Fibroblast of mammary gland (primary cell): ENCODE data around the gene DEDD2.

Experiments
- DNase-seq: peaks from one replicate; pipeline ENCODE4 v3.0.0-alpha.2; 2010; ENCODE audit warnings: low read depth
- H3K4me3 ChIP-seq: 2 replicates; pipeline ENCODE4 v1.5.1; 2011; ENCODE audit warnings: low read depth, mild to moderate bottlenecking, low read length, moderate library complexity; ENCODE audit not compliant: control insufficient read depth
- TF ChIP-seq, protein P1 (sequence below): conservative IDR thresholded peaks from 2 replicates; pipeline ENCODE4 v1.5.1; 2011; ENCODE audit warnings: low read depth, low read length, inconsistent platforms; ENCODE audit not compliant: control insufficient read depth, insufficient read depth

The DEDD2 gene

DNA sequence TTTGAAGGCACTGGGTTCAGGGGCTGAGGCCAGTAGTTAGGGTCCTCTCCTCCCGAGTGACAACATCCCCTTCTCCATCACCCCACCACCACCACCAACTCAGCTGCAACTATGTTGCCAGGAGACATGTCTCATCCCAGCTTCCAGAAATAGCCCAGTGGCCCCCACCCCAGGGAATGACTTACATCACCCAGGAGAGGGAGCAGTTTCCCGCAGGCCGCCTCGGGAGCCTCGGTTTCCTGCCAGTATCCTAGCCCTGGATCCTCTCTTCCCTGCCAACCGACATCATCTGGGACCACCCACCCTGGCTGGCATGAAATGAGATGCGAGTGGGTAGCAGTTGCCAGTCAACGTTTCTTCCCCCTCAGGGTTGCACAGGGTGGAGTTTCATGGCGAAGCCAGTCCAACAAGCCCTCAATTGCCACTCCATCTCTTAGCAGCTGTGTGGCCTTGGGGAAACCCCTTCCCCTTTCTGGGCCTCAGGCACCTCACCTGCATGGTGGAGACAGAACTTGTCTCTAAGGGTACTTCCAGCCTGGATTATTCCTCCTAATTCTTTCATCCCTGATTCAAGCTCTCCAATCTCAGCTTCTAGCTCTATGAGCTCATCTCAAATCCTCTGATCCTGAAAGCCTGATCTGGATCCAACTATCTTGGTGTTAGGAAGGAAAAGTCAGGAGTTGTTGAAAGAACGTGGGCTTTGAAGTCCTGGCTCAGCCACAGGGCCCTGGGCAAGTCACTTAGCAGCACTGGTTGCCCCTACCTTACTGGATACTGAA, 28.9 kb upstream of the DEDD2 start:
- no peak overlapping the region for H3K4me3 ChIP-seq
- DNase-seq: peak; percentile 85
- TF ChIP-seq, protein P1, sequence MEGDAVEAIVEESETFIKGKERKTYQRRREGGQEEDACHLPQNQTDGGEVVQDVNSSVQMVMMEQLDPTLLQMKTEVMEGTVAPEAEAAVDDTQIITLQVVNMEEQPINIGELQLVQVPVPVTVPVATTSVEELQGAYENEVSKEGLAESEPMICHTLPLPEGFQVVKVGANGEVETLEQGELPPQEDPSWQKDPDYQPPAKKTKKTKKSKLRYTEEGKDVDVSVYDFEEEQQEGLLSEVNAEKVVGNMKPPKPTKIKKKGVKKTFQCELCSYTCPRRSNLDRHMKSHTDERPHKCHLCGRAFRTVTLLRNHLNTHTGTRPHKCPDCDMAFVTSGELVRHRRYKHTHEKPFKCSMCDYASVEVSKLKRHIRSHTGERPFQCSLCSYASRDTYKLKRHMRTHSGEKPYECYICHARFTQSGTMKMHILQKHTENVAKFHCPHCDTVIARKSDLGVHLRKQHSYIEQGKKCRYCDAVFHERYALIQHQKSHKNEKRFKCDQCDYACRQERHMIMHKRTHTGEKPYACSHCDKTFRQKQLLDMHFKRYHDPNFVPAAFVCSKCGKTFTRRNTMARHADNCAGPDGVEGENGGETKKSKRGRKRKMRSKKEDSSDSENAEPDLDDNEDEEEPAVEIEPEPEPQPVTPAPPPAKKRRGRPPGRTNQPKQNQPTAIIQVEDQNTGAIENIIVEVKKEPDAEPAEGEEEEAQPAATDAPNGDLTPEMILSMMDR: peak; percentile 76

- peak overlapping the region; percentile 16 for H3K4me3 ChIP-seq
- TF ChIP-seq, protein P1: no peak
- DNase-seq: no peak
These were observed 27.8 kb upstream of the DEDD2 start for GRCh38 chr19:42245231-42245630.

DNA sequence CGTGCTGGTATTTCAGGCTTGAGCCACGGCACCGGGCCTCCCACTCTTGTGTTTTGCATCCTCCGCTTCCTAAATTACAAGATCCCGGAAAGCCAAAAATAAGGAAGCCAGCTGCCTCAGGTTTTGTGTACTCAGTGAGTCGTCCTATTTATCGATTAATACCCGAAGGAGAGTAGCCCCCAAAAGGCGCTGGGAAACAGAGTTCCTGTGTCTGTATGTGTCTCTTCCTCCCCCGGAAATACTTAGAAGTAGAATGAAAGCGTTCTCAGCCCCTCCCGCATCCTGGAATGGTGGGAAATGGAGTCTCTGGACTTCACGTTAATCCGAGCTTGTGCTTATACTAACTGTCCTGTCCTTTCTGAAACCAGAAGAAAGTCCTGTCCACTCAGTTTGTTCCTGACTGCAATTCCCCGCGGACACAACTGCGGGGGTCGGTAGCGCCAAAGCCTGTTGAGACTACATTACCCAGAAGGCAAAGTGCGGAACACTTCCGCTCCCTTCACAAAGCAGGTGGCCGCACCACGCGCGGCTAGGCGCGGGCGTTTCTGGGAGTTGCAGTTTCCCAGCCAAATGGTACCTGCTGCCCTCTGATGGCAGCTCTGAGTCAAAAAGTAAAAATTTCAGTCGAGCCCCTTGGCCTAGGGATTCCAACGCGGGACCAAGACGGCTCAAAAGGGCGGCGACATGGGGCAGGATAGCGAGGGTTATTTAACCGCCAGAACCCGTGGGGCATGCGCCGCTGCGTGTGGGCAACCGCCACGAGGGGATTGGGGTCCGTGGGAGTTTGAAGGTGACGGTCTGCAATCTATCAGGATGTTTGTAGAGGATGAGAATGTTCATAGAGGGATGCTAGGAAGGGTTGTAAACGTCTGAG, 27.1 kb upstream of the DEDD2 start:
- peak overlapping the region; percentile 88 for H3K4me3 ChIP-seq
- TF ChIP-seq, protein P1: peak; percentile 54
- peak; percentile 92 for DNase-seq

- H3K4me3 ChIP-seq: peak within 1 kb of the TSS; percentile 90
- TF ChIP-seq, protein P1: no peak
- peak; percentile 98 for DNase-seq
These were observed 25.3 kb upstream of the DEDD2 start, which contains the start of gene GSK3A for GRCh38 chr19:42242512-42243409. Gene GSK3A (minus strand): TSS chr19:42242602. CDS start chr19:42242465, 137 bp downstream.

DNA sequence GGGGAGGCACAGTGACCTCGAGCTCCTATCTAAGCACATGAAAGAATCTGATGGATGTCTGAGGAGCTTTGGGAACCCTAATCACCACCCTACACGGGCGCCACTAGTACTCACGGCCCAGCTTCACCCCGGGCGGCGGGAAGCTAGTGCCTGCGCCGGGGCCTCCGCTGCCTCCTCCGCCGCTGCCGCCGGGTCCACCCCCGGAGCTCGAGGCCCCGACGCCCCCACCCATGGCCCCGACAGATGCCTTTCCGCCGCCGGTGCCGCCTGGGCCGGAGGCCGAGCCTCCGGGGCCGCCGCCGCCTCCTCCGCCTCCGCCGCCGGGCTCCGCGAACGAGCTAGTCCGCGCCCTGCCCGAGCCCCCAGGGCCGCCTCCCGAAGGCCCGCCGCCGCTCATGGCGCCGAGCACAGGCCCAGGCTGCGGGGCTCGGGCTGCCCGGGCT, 24.6 kb upstream of the DEDD2 start:
- TF ChIP-seq, protein P1: no peak
- DNase-seq: no peak
- H3K4me3 ChIP-seq: peak overlapping the region; percentile 90

- no peak for DNase-seq
- TF ChIP-seq, protein P1: no peak
- peak overlapping the region; percentile 90 for H3K4me3 ChIP-seq
These were observed 23.8 kb upstream of the DEDD2 start for GRCh38 chr19:42241279-42241678.
